ENCODE results near the gene CAMK1D.

CAMK1D gene

GRCh38 chr10:12564173-12564572 lies 214.8 kb downstream of the CAMK1D start:
- H3K36me3 ChIP-seq (ENCODE audit: control insufficient read depth in 2 of 2, insufficient read depth in 1 of 2, low read length in 2 of 2) = no peaks in the 10 kb centered on the region
- H3K4me1 ChIP-seq (ENCODE audit: control insufficient read depth, insufficient read depth, low read length) = no peaks in the 10 kb centered on the region
- H3K9me3 ChIP-seq (ENCODE audit: control insufficient read depth, insufficient read depth, low read depth, low read length) = no peaks in the 10 kb centered on the region
- H3K27ac ChIP-seq (ENCODE audit: extremely low read depth, low read depth, low read length) = no peak overlapping the region
- TF ChIP-seq ZNF521 (tag by site-specific recombination; IDR thresholded peaks at IDR 0.05) = no peak
- TF ChIP-seq, protein P1, sequence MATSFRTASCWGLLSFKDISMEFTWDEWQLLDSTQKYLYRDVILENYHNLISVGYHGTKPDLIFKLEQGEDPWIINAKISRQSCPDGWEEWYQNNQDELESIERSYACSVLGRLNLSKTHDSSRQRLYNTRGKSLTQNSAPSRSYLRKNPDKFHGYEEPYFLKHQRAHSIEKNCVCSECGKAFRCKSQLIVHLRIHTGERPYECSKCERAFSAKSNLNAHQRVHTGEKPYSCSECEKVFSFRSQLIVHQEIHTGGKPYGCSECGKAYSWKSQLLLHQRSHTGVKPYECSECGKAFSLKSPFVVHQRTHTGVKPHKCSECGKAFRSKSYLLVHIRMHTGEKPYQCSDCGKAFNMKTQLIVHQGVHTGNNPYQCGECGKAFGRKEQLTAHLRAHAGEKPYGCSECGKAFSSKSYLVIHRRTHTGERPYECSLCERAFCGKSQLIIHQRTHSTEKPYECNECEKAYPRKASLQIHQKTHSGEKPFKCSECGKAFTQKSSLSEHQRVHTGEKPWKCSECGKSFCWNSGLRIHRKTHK (tag by site-specific recombination; IDR thresholded peaks at IDR 0.05) = no peak
- TF ChIP-seq, protein P2, sequence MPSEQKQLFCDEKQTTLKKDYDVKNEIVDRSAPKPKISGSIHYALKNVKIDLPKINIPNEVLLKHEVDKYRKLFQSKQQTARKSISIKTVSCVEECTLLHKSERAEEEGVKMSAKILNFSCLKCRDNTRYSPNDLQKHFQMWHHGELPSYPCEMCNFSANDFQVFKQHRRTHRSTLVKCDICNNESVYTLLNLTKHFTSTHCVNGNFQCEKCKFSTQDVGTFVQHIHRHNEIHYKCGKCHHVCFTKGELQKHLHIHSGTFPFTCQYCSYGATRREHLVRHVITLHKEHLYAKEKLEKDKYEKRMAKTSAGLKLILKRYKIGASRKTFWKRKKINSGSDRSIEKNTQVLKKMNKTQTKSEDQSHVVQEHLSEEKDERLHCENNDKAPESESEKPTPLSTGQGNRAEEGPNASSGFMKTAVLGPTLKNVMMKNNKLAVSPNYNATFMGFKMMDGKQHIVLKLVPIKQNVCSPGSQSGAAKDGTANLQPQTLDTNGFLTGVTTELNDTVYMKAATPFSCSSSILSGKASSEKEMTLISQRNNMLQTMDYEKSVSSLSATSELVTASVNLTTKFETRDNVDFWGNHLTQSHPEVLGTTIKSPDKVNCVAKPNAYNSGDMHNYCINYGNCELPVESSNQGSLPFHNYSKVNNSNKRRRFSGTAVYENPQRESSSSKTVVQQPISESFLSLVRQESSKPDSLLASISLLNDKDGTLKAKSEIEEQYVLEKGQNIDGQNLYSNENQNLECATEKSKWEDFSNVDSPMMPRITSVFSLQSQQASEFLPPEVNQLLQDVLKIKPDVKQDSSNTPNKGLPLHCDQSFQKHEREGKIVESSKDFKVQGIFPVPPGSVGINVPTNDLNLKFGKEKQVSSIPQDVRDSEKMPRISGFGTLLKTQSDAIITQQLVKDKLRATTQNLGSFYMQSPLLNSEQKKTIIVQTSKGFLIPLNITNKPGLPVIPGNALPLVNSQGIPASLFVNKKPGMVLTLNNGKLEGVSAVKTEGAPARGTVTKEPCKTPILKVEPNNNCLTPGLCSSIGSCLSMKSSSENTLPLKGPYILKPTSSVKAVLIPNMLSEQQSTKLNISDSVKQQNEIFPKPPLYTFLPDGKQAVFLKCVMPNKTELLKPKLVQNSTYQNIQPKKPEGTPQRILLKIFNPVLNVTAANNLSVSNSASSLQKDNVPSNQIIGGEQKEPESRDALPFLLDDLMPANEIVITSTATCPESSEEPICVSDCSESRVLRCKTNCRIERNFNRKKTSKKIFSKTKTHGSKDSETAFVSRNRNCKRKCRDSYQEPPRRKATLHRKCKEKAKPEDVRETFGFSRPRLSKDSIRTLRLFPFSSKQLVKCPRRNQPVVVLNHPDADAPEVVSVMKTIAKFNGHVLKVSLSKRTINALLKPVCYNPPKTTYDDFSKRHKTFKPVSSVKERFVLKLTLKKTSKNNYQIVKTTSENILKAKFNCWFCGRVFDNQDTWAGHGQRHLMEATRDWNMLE (tag by site-specific recombination; conservative IDR thresholded peaks at IDR 0.05; ENCODE audit: low read depth) = no peak
- no peak for TF ChIP-seq ZNF391 (tag by site-specific recombination; IDR thresholded peaks at IDR 0.05; ENCODE audit: borderline replicate concordance, low read depth)
- TF ChIP-seq ZNF394 (tag by site-specific recombination; IDR thresholded peaks at IDR 0.05; ENCODE audit: borderline replicate concordance) = no peak
- no peak for TF ChIP-seq KLF10 (tag by site-specific recombination; IDR thresholded peaks at IDR 0.05)
- no peak for TF ChIP-seq ZNF600 (tag by site-specific recombination; IDR thresholded peaks at IDR 0.05)
- TF ChIP-seq ZNF2 (tag by site-specific recombination; IDR thresholded peaks at IDR 0.05) = no peak
- no peak for TF ChIP-seq ZBTB7A (tag by site-specific recombination; IDR thresholded peaks at IDR 0.05; ENCODE audit: low read depth)
- TF ChIP-seq ZNF621 (tag by site-specific recombination; IDR thresholded peaks at IDR 0.05) = no peak
- no peak for TF ChIP-seq OSR2 (tag by site-specific recombination; IDR thresholded peaks at IDR 0.05)
- CTCF ChIA-PET = no interaction called here
- POLR2A ChIA-PET = no interaction called here
- no peak overlapping the region for H3K4me3 ChIP-seq (ENCODE audit: low read depth, low read length)

DNA sequence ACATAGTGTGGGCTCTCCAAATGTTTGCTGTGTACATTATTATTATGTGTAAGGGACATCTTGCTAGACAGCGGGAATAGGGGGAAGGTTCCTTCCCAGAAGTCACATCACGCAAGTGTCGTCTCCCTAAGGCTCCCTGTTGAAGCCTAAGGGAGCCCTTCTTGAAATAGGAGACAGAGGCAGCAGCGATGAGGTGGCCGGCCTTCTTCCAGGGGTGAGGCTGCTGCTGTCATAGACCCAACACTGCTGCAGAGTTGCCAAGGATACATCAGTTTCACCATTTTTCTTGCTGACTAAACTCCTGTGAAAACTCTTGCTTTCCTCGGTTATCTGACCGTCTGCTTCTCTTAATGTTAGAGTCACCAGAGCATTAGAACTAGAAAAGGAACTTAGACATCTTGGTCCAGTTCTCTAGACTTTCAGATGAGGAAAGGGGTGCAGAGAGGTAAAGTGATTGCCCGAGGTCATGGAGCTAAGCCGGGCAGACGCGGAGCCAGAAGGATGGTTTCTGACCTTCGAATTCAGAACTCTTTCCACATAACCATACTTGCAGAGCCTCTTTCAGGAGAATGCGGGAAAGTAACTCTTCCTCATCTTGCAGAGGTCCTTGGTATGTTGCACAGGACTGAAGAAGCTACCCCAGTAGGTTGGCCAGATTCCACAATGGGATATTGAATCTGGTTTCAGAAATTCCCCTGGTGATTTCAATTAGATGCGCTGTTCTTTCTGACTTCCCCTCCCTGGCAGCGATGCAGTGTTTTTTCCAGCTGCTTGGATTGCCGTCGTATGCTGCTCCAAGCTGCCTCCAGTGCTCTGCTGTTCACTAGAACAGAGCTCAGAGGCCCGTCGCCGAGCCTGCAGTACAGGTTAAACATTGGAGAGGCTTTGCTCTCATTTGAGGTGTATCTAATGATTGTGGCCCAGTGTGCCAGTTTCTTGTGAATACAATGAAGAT lies 217.1 kb downstream of the CAMK1D start:
- CTCF ChIA-PET = no interaction called here
- no peak for TF ChIP-seq TRIM28 (IDR thresholded peaks at IDR 0.05; ENCODE audit: borderline replicate concordance, low read length)
- 0 out of 2 replicates have a peak, but pooled peaks have one; percentile 20 for TF ChIP-seq ZNF341 (tag by site-specific recombination; IDR thresholded peaks at IDR 0.05; ENCODE audit: low read depth)
- H3K36me3 ChIP-seq (ENCODE audit: control insufficient read depth in 2 of 2, insufficient read depth in 1 of 2, low read length in 2 of 2) = no peaks in the 10 kb centered on the region
- H3K4me3 ChIP-seq (ENCODE audit: low read depth, low read length) = no peak overlapping the region
- H3K4me1 ChIP-seq (ENCODE audit: control insufficient read depth, insufficient read depth, low read length) = no peaks in the 10 kb centered on the region
- POLR2A ChIA-PET = no interaction called here
- no peak overlapping the region for H3K27ac ChIP-seq (ENCODE audit: extremely low read depth, low read depth, low read length)
- no peaks in the 10 kb centered on the region for H3K9me3 ChIP-seq (ENCODE audit: control insufficient read depth, insufficient read depth, low read depth, low read length)

DNA sequence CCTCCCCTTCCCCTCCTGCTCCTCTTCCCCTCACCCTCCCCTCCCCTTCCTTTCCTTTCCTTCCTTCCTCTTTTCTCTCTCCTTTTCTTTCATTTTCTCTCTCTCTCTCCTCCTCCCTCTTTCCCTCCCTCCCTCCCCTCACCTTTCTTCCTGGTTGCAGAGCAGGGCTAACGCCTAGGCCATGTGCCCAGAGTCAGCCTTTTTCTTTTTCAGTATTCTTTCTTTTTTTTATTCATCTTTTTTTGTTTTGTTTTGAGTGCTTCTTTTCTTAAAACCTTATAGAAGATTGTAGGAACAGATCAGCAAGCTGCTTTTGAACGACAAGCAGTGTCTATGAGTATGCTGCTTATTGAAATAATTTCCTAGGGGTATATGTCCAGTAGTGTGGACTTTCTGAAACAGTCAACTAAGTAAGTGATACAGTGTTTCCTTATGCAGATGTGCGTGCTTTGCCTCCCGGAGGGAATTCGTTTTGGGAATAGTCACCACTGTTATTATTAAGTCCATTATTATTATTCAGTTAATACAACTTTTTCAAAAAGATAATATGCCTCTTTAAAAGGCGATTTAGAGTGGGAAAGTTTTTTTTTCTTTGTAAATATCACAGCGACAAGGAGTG lies 219.2 kb downstream of the CAMK1D start:
- Histone ChIP-seq H3K4me1 (ENCODE audit: control insufficient read depth, insufficient read depth, low read length) (no peaks in the 10 kb centered on the region), H3K4me3 (ENCODE audit: low read depth, low read length) (no peak overlapping the region), H3K9me3 (ENCODE audit: control insufficient read depth, insufficient read depth, low read depth, low read length) (no peaks in the 10 kb centered on the region), H3K36me3 (ENCODE audit: control insufficient read depth in 2 of 2, insufficient read depth in 1 of 2, low read length in 2 of 2) (no peaks in the 10 kb centered on the region), H3K27ac (ENCODE audit: extremely low read depth, low read depth, low read length) (no peak overlapping the region)
- CTCF ChIA-PET = no interaction called here
- POLR2A ChIA-PET = no interaction called here
- no peak for TF ChIP-seq ZNF354C (tag by site-specific recombination; IDR thresholded peaks at IDR 0.05; ENCODE audit: borderline replicate concordance, low read depth)
- TF ChIP-seq ZNF350 (tag by site-specific recombination; IDR thresholded peaks at IDR 0.05) = no peak
- TF ChIP-seq ZNF292 (tag by site-specific recombination; IDR thresholded peaks at IDR 0.05; ENCODE audit: borderline replicate concordance, low read depth) = no peak

Data from HEK293 (cell line).